HG03139 (cell line): Measurements from ENCODE around the gene NCOA3.
"Not testable (repeated sequence)": the region's sequence is repeated elsewhere in the genome, so short reads cannot be mapped to it uniquely, and the experiment has no call there.

Source experiments
- ATAC-seq: cut with Tn5 transposase; IDR thresholded peaks from one replicate; pipeline ENCODE4 v1.9.1; 2021; ENCODE audit not compliant: unreplicated experiment

The NCOA3 gene

GRCh38 chr20:47561603-47562583 lies 60.2 kb downstream of the NCOA3 start:
- ATAC-seq = no peak

GRCh38 chr20:47566269-47566668 lies 64.6 kb downstream of the NCOA3 start:
- no peak for ATAC-seq

GRCh38 chr20:47568019-47568418 lies 66.3 kb downstream of the NCOA3 start:
- ATAC-seq = no peak

GRCh38 chr20:47568837-47569410 lies 67.2 kb downstream of the NCOA3 start:
- ATAC-seq = no peak

- ATAC-seq = no peak
These were observed 69.7 kb downstream of the NCOA3 start for GRCh38 chr20:47571426-47571825.

- no peak for ATAC-seq
These were observed 70.5 kb downstream of the NCOA3 start for GRCh38 chr20:47572105-47572729.

GRCh38 chr20:47573559-47573958 lies 71.9 kb downstream of the NCOA3 start:
- no peak for ATAC-seq

- ATAC-seq = no peak
These were observed 73.1 kb downstream of the NCOA3 start for GRCh38 chr20:47574616-47575364.

GRCh38 chr20:47576516-47577033 lies 74.9 kb downstream of the NCOA3 start:
- ATAC-seq = peak; percentile 56

- no peak for ATAC-seq
These were observed 75.6 kb downstream of the NCOA3 start for GRCh38 chr20:47577314-47577713.

- ATAC-seq = no peak
These were observed 76.9 kb downstream of the NCOA3 start for GRCh38 chr20:47578543-47578942.

- not testable (repeated sequence) for ATAC-seq
These were observed 79.0 kb downstream of the NCOA3 start for GRCh38 chr20:47580686-47581085.

GRCh38 chr20:47581090-47581489 lies 79.4 kb downstream of the NCOA3 start:
- ATAC-seq = no peak

- no peak for ATAC-seq
These were observed 81.9 kb downstream of the NCOA3 start for GRCh38 chr20:47583551-47583950.

GRCh38 chr20:47585087-47585747 lies 83.5 kb downstream of the NCOA3 start:
- ATAC-seq = no peak

- ATAC-seq = no peak
These were observed 85.1 kb downstream of the NCOA3 start for GRCh38 chr20:47586649-47587294.

GRCh38 chr20:47588158-47588557 lies 86.5 kb downstream of the NCOA3 start:
- ATAC-seq = no peak

- ATAC-seq = no peak
These were observed 89.5 kb downstream of the NCOA3 start for GRCh38 chr20:47591231-47591630.

- ATAC-seq = no peak
These were observed 92.5 kb downstream of the NCOA3 start for GRCh38 chr20:47594157-47594556.

GRCh38 chr20:47595138-47595537 lies 93.5 kb downstream of the NCOA3 start:
- ATAC-seq = not testable (repeated sequence)
